Measurements from ENCODE around the gene MELTF.

MELTF gene

GRCh38 chr3:197026481-197026866 lies 3.1 kb downstream of the MELTF start:
- no peak for DNase-seq

- DNase-seq, result no peak
Observed at GRCh38 chr3:197025736-197026480, 3.7 kb downstream of the MELTF start.

GRCh38 chr3:197024881-197025735 lies 4.5 kb downstream of the MELTF start:
- DNase-seq, result no peak

GRCh38 chr3:197023998-197024651 lies 5.5 kb downstream of the MELTF start:
- DNase-seq, result no peak

- no peak for DNase-seq
Observed at GRCh38 chr3:197023241-197023997, 6.2 kb downstream of the MELTF start.

- no peak for DNase-seq
Observed at GRCh38 chr3:197022405-197023231, 7.0 kb downstream of the MELTF start.

- DNase-seq, result no peak
Observed at GRCh38 chr3:197021729-197022404, 7.8 kb downstream of the MELTF start.

GRCh38 chr3:197021231-197021630 lies 8.4 kb downstream of the MELTF start:
- DNase-seq, result no peak

GRCh38 chr3:197019535-197019934 lies 10.1 kb downstream of the MELTF start:
- DNase-seq, result no peak

- DNase-seq, result no peak
Observed at GRCh38 chr3:197019021-197019420, 10.6 kb downstream of the MELTF start.

- DNase-seq, result no peak
Observed at GRCh38 chr3:197017003-197017402, 12.6 kb downstream of the MELTF start.

GRCh38 chr3:197015790-197016736 lies 13.6 kb downstream of the MELTF start:
- DNase-seq, result no peak

- DNase-seq, result no peak
Observed at GRCh38 chr3:197014942-197015575, 14.6 kb downstream of the MELTF start.

- no peak for DNase-seq
Observed at GRCh38 chr3:197014024-197014423, 15.6 kb downstream of the MELTF start.

- no peak for DNase-seq
Observed at GRCh38 chr3:197012540-197012883, 17.1 kb downstream of the MELTF start.

- DNase-seq, result no peak
Observed at GRCh38 chr3:197011780-197012539, 17.7 kb downstream of the MELTF start.

GRCh38 chr3:197010556-197011351 lies 18.9 kb downstream of the MELTF start:
- no peak for DNase-seq

GRCh38 chr3:197009532-197010019 lies 20.0 kb downstream of the MELTF start:
- no peak for DNase-seq
